Activated T-helper 9 cell treated with anti-CD3 and anti-CD28 coated beads, Interleukin-2, amount 50 U/mL, for 16 hours (primary cell): ENCODE results near the gene ZC3H8.
"Not testable (repeated sequence)": the region's sequence is repeated elsewhere in the genome, so short reads cannot be mapped to it uniquely, and the experiment has no call there.

Experiments
- DNase-seq: peaks from one replicate; pipeline ENCODE4 v3.0.0-alpha.2; 2020; ENCODE audit warnings: low read depth

ZC3H8 gene

DNA sequence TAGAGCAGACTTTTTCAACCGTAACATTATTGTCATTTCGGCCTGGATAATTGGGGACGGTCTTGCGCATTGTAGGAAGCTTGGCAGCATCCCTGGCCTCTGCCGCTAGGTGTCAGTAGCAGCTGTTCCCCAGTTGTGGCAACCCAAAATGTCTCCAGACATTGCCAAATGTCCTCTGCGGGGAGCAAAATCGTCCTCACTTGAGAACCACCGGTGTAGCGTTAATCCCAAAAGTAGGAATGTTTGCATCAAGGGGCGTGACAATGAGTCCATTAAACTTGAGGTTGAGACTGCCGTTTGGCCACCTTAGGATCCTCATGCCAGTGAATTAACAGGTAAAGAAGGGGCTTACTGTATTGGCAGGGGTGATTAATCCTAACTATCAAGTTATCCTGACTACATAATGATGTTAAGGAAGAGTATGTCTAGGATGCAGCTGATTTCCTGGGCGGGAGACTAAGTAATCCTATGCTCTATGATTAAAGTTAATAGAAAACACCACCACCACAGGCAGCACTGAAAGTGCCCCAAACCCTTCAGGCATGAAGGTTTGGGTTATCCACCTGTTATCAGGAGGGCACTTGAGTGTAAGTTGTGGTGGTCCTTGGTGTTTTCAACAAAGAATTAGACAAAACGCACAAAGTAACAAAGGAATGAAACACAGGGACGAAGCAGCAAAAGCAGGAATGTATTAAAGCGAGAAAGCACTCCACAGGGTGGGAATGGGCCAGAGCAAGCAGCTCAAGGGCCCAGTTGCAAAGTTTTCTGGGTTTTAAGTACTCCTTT is 4.9 kb upstream of the ZC3H8 start:
- DNase-seq, result peak; percentile 72

DNA sequence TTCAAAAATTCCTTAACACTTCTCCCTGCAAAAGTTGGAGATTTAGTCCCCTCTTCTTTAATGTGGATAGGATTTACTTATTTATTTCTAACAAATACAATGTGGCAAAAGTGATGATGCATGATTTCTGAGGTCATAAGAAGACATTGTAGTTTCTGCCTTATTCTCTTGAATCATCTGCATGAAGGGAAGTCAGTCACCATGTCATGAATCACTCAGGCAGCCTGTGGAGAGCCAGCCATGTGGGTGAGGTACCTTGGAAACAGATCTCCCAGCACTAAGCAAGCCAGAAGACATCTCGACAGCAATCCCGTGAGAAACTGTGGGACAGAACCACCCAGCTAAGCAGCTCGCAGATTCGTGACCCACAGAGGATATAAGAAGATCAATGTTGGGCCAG is 2.7 kb upstream of the ZC3H8 start:
- DNase-seq, result no peak

DNA sequence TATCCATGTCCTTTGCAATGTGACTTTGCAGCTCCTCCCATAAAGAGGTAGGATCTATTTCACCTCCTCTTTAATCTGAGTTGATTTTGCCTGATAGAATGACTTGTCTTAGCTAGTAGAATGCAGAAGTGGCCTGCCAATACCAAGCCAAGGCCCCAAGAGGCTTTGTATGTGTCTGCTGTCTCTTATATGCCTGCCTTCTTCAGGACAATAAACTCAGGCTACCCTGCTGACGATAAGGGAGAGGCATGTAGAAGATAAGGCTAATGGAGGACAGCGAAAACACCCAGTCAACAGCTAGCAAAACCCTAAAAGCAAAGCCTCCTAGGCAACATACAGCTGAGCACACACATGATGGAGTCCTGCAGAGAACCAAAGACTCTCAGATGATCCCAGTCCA is 1.8 kb upstream of the ZC3H8 start:
- no peak for DNase-seq

DNA sequence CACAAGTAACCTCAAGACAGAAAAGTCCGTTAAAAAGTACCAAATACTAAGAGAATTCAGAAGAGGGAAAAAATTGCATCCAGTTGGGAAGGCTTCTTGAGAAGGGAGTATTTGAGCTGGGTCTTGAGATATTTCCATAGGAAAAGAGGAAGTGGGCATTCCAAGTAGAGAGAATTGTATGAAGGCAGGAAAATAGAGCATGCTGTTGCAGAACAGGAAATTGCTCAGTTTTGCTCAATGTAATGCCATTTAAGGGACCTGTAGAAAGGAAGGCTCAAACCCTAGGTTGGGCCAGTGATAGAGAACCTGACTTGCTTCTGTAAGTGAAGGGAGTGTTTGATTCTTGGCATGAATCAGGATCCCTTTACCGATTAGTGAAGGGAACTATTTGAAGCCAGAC is 1.0 kb upstream of the ZC3H8 start:
- no peak for DNase-seq

DNA sequence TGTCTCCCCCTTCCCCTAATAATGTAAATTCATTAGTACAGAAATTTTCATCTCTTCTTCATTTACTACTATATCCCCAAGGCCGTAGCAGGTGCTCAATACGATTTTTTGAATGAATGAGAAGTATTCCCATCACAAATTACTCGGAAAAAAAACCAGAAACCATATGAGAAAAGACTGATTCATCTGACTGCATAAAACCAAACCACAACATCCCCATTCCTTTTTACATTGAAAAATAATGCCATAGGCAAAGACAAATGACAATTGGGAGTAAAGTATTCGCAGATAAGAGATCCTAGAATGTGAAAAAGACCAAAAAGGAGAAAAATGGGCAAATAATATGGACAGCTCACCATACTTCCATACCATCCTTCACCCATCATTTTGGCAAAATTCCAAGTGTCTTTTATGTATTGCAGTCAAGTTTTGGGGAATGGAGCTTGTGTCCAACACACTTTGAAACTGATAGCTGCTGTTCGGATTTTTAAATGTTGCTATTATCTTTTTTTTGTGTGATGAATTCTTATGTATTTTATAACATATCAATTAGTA is 1.5 kb downstream of the ZC3H8 start:
- no peak for DNase-seq

DNA sequence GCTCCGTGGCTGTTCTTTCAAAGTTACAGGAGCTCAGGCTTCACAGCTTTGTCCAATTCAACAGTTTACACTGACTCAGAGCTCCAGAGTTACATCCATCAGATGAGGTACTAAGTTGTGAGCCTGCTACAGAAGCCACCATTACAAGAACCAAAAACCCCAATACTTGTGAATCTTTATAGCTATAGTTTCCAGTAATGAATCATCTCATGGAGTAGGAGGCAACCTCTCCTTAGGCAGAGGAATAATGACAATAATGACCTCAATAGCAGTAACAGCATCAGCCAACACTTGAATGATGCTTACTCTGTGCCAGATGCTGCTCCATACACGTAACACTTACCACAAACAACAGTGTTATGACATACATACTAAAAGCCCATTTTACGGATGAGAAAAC is 3.6 kb downstream of the ZC3H8 start:
- no peak for DNase-seq

DNA sequence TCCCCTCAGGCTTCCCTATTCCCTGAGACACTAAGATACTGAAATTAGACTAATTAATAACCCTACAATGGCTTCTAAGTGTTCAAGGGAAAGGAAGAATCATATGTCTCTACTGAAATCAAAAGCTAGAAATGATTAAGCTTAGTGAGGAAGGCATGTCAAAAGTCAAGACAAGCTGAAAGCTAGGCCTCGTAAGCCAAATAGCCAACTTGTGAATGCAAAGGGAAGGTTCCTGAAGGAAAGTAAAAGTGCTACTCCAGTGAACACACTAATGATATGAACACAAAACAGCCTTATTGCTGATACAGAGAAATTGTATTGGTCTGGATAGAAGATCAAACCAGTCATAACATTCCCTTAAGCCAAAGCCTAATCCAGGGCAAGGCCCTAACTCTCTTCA is 10.0 kb downstream of the ZC3H8 start:
- no peak for DNase-seq

DNA sequence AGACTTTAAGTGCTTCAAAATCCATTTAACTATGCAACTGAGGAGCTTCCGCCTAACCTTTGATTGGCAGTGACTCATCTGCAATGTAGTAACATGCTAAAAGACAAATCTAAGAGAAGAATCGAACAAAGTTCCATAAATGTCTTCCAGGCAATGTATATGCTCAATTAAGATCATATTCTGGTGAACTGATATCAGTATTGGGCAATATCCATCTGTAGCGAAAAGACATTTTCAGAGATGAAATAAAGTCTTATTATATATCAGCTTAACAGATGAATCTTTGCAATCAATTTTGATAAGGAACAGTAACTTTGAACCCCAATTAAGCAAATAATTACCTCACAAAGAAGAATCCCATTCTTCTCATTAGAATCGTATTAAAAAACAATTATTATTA is 11.6 kb downstream of the ZC3H8 start:
- no peak for DNase-seq

DNA sequence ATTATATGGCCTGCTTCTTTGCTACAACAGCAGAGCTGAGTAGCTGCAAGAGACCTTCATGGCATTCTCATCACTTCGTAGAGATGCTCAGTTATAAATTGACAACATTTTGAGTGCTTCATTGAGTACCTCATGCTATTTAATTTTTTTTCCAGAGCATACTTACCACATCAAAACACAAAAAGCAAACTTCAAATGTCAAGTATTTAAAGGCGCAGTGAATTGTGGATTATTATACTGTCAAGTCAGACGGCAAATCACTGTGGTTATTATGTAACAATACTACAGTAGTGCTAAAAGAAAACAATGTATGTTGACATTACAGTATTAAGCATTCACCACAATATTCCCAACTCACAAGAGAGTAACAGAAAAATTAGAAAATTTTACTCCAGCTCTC is 12.5 kb downstream of the ZC3H8 start:
- no peak for DNase-seq

DNA sequence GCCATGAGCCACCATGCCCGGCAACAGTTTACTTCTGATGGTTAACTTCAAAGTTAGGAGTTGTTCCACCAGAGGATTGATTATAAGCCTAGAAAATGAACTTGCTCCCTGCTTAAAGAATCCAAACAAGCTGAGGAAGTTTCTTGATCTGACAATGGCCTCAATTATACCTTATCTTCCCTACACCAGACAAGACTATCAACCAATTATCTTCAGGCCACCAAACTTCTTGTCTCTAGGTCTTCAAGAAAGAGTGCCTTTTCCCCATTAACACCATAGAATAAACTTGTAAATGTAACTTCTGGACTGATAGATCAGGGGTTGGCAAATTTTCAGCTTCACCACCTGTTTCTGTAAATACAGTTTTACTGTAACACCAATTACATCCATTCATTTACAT is 15.0 kb downstream of the ZC3H8 start:
- no peak for DNase-seq

DNA sequence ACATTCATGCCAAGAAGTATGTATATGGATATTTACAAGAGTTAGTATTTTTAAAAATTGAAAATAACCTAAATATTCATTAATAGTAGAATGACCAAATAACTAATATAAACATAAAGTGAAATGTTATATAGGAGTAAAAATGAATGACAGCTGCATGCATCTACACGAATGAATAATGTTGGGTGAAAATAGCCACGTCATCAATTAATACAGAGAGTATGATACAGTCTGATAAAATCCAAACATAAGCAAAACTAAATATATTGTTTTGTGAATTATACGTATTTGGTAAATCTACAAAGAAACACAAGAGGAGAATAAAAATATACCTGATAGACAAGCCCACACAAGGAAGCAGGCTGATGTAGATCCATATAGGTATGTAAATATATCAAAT is 24.5 kb downstream of the ZC3H8 start:
- DNase-seq, result no peak

DNA sequence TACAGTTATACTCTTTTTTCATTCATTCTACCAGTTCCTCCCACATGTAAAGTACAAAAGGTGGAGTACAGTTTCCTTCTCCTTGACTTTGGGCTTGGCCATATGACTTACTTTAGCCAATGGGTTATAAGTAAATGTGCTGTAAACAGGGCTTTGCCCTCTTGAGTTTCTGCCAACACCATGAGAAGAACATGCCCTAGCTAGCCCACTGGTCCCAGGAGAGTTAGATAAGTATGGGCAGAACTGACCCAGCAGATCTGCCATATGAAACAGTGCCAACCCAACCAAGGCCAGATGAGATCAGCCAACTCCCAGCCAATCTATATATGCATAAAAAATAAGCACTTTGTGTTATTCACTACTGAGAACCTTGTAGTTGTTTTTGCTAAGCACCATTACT is 25.5 kb downstream of the ZC3H8 start:
- no peak for DNase-seq

DNA sequence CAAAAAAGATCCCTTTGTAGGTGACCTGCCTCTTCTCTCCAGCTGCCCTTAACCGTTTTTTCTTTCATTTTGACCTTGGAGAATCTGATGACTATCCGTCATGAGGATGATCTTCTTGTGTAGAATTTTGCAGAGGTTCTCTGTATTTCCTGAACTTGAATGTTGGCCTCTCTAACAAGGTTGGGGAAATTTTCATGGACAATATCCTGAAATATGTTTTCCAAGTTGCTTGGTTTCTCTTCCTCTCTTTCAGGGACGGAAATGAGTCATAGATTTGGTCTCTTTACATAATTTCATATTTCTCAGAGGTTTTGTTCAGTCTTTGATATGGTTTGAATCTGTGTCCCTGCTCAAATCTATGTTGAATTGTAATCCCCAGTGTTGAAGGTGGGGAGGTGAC is 34.0 kb downstream of the ZC3H8 start:
- DNase-seq, result no peak

DNA sequence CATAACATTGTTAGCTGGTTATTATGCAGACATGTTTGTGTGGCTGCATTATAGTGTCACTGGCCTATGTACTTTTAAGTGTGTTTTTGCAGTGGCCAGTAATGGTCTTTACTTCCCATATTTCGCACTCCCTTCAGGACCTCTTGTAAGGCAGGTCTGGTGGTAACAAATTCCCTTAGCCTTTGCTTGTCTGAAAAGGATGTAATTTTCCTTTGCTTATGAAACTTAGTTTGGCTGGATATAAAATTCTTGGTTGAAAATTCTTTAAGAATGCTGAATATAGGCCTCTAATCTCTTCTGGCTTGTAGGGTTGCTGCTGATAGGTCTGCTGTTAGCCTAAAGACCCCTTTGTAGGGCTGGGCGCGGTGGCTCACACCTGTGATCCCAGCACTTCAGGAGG is 34.7 kb downstream of the ZC3H8 start:
- no peak for DNase-seq

DNA sequence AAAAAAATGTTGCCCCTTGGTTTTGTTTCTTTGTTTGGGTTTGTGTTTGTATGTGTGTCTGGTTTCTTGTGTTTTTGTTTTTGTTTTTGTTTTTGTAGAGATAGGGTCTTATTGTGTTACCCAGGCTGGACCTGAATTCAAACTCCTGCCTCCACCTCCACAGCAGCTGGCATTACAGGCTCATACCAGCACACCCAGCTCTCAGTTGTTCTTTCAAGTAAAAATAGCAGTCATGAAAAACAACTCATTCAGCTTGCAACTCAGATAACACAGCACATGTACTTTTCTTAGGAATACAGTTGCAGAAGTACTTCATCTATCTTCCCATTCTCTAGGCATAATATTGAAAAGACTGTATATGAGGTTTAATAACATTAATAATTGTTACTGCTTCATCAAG is 37.0 kb downstream of the ZC3H8 start:
- DNase-seq, result no peak

DNA sequence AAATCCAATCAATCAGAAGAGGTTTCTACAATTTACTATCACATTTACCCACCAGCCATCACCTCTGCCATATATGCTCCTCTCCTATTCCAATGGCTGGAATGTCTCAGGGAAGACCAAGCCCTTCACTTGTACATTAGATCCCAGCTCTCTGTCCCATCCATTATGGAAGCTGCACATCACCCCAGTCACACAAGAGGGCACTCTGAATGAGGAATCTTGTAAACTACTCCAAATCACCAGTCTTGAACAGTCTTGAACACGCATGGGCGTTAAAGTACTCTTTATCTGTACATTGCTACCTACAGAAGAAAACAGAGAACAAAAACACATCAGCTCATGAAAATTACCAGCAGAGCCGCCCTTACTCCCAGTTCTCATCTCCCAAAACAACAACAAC is 38.7 kb downstream of the ZC3H8 start:
- no peak for DNase-seq

DNA sequence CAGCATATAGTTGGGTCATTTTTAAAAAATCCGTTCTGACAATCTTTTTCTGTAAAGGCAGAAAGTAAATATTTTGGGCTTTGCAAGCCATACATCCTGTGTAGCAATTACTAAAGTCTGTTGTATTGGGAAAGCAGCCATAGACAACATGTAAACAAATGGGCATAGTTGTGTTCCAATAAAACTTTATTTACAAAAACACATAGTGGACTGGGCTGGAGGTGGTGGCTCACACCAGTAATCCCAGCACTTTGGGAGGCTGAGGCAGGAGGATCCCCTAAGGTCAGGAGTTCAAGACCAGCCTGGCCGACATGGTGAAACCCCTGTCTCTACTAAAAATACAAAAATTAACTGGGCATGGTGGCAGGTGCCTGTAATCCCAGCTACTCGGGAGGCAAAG is 46.9 kb downstream of the ZC3H8 start:
- DNase-seq, result not testable (repeated sequence)

DNA sequence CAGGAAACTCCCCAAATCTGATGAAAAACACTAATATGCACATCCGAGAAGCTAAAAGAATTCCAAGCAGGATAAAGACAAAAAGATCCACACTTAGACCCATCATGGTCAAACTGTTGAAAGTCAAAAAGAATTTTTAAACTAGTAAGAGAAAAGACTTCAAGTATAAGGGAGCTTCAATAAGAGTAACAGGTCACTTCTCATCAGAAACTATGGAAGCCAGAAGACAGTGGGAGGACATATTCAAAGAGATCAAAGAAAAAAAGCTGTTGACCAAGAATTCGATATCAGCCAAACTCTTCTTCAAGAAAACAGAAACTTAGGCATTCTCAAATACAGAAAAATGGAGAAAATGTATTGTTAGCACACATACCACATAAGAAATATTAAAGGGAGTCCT is 50.4 kb downstream of the ZC3H8 start:
- DNase-seq, result no peak

DNA sequence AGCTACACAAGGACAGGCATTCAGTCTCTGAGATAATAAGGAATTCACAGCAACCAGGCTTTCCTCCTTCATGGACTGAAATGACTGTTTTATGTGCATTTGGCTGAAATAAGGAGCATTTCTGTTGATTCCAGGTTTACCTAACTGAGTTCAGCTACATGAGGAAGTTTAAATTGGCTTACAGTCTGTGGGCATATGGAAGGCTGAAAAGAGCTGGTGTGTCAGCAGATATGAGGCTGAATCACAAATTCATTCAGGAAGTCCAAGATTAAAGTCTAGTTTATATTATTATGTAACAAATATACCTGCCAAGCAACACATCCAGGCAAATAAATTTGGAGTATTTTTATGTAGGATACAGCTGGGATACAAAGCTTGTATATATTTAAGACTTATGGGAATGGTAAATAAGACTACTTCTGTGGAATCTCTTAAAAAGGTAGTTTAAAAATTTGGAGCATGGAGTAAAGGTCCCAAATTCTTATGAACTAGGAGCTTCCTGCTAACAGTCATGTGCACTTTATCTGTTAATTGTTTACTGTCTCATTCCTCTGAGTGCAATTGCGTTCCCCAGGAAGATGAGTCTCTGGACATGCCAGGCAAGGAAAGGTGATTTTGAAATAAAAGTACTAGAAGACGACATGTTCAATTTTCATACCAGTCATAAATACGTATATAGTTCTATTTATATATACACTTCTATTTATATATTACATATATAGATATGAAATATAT is 53.0 kb downstream of the ZC3H8 start:
- no peak for DNase-seq

DNA sequence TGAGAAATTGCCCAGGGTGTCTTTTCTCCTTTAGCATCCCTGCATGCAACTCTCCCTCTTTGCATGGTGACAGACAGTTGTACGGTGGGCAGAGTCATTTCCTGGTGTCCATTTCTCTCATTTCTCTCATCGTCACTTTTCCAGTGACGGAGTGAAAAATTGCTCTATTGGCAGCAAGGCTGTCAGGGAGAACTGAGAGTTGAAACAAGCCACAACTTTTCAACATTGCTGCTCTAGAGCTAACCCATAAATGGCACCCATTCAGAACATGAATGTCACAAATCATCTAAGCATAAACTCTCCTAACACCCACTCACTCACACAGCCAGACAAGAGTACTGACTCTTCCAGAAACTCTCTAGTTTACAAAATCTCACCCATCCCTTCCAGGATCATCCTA is 55.7 kb downstream of the ZC3H8 start:
- DNase-seq, result no peak

DNA sequence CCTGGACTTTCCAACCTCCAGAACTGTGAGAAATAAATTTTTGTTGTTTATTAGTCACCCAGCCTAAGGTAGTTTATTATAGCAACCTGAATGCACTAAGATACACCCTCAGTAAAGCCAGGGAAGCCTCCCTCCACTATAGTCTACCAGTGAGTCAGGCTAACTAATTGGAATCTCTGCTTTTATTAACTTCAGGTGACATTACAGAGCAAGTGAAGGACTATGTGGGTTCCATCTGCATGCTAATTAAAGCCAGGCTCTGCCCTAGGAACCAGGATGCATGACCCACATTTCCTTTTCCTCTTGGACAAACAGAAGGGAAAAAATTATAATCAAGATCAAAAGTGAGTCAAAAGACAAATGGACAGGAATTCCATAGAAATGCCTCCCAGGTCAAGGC is 56.1 kb downstream of the ZC3H8 start:
- no peak for DNase-seq

DNA sequence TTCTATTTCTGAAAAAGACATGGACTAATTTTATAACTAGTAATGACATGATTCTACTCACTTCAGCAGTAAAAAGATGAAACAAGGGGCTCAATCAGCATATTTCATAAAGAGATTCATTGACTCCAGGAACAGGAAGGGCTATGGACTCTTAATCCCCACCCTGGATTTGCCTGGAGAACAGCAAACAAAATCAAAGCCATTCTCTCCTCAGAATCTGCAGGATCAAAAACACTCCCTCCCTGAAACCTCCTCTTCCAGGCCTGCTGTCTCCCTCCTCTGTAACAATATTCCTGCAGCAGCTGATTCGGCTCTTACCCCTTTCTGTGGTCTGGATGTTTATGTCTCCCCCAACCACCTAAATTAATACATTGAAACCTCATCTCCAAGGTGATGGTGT is 57.0 kb downstream of the ZC3H8 start:
- no peak for DNase-seq

DNA sequence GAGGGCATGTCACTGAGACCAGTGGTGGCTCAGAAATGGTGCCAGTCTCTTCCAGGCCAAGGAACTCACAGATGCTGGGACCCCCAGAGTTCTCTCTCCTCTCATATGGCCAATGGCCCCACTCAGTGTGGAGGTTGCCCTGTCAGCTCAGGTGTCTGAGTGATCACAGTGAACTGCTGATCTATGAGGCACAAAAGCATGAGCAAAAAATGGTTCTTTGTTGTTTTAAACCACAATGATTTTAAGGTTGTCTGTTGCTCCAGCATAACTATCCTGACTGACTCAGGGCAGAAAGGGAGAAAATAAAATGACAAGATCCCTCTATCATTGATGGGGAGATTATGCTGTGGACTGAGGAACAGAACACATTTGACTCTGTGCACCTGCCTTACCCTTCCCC is 58.9 kb downstream of the ZC3H8 start:
- no peak for DNase-seq
